Measurements from ENCODE around the gene NINJ1. TPM values are rescaled to one million over a fixed set of nuclear protein-coding genes. Genes with fewer than 3 reads are reported as not detected.

NINJ1 gene
- total and polyA plus RNA-seq, 2 of the 13 experiments (the other 11 are each of a cell fraction or from before 2014, with no cell fraction given): 81.2 to 92.1 TPM

- no peak for TF ChIP-seq KDM5A (IDR thresholded peaks at IDR 0.05; ENCODE audit: borderline replicate concordance, low read length)
- peak; percentile 36; the same call in 1 of the 2 replicates for TF ChIP-seq RBFOX2 (IDR thresholded peaks at IDR 0.05; ENCODE audit: low read depth, low read length)
- TF ChIP-seq ZNF766 (CRISPR knock-in tag; IDR thresholded peaks at IDR 0.05; ENCODE audit: borderline replicate concordance): no peak
- no peak for TF ChIP-seq E2F2 (CRISPR knock-in tag; IDR thresholded peaks at IDR 0.05; ENCODE audit: borderline replicate concordance)
- no peak for TF ChIP-seq CENPX (CRISPR knock-in tag; IDR thresholded peaks at IDR 0.05)
- TF ChIP-seq THYN1 (CRISPR knock-in tag; IDR thresholded peaks at IDR 0.05; ENCODE audit: borderline replicate concordance, low read depth): no peak
- TF ChIP-seq RORA (CRISPR knock-in tag; IDR thresholded peaks at IDR 0.05): no peak
- no peak for TF ChIP-seq NFE2L1 (CRISPR knock-in tag; IDR thresholded peaks at IDR 0.05; ENCODE audit: borderline replicate concordance)
- no peak for TF ChIP-seq MAF1 (CRISPR knock-in tag; IDR thresholded peaks at IDR 0.05; ENCODE audit: borderline replicate concordance)
- no peak for TF ChIP-seq CENPT (CRISPR knock-in tag; IDR thresholded peaks at IDR 0.05; ENCODE audit: low read depth)
- TF ChIP-seq, protein P1, sequence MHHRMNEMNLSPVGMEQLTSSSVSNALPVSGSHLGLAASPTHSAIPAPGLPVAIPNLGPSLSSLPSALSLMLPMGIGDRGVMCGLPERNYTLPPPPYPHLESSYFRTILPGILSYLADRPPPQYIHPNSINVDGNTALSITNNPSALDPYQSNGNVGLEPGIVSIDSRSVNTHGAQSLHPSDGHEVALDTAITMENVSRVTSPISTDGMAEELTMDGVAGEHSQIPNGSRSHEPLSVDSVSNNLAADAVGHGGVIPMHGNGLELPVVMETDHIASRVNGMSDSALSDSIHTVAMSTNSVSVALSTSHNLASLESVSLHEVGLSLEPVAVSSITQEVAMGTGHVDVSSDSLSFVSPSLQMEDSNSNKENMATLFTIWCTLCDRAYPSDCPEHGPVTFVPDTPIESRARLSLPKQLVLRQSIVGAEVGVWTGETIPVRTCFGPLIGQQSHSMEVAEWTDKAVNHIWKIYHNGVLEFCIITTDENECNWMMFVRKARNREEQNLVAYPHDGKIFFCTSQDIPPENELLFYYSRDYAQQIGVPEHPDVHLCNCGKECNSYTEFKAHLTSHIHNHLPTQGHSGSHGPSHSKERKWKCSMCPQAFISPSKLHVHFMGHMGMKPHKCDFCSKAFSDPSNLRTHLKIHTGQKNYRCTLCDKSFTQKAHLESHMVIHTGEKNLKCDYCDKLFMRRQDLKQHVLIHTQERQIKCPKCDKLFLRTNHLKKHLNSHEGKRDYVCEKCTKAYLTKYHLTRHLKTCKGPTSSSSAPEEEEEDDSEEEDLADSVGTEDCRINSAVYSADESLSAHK (CRISPR knock-in tag; IDR thresholded peaks at IDR 0.05; ENCODE audit: borderline replicate concordance): no peak
- TF ChIP-seq ZNF556 (CRISPR knock-in tag; IDR thresholded peaks at IDR 0.05; ENCODE audit: borderline replicate concordance): 0 out of 2 replicates have a peak, but pooled peaks have one; percentile 64
- peak; percentile 76 for TF ChIP-seq ZNF501 (CRISPR knock-in tag; IDR thresholded peaks at IDR 0.05)
- TF ChIP-seq ZSCAN21 (CRISPR knock-in tag; IDR thresholded peaks at IDR 0.05; ENCODE audit: borderline replicate concordance): no peak; the same call in 1 of the 2 replicates
- no peak for TF ChIP-seq ARNT2 (CRISPR knock-in tag; IDR thresholded peaks at IDR 0.05; ENCODE audit: low read depth)
- TF ChIP-seq HES4 (CRISPR knock-in tag; IDR thresholded peaks at IDR 0.05; ENCODE audit: borderline replicate concordance): no peak
- TF ChIP-seq MIXL1 (CRISPR knock-in tag; IDR thresholded peaks at IDR 0.05): no peak
- no peak for TF ChIP-seq ZNF75D (CRISPR knock-in tag; IDR thresholded peaks at IDR 0.05; ENCODE audit: borderline replicate concordance)
- 0 out of 2 replicates have a peak, but pooled peaks have one; percentile 33 for TF ChIP-seq ZNF761 (CRISPR knock-in tag; conservative IDR thresholded peaks at IDR 0.05)
- no peak for TF ChIP-seq ZNF383 (CRISPR knock-in tag; IDR thresholded peaks at IDR 0.05; ENCODE audit: borderline replicate concordance)
- TF ChIP-seq SMARCE1 (IDR thresholded peaks at IDR 0.05; ENCODE audit: borderline replicate concordance): no peak
- TF ChIP-seq NKX3-1 (CRISPR knock-in tag; IDR thresholded peaks at IDR 0.05): no peak
- TF ChIP-seq CHD4 (IDR thresholded peaks at IDR 0.05; ENCODE audit: borderline replicate concordance, low read length): no peak
- TF ChIP-seq ZNF557 (CRISPR knock-in tag; IDR thresholded peaks at IDR 0.05): 0 out of 2 replicates have a peak, but pooled peaks have one; percentile 64
- TF ChIP-seq, protein P2, sequence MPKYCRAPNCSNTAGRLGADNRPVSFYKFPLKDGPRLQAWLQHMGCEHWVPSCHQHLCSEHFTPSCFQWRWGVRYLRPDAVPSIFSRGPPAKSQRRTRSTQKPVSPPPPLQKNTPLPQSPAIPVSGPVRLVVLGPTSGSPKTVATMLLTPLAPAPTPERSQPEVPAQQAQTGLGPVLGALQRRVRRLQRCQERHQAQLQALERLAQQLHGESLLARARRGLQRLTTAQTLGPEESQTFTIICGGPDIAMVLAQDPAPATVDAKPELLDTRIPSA (CRISPR knock-in tag; IDR thresholded peaks at IDR 0.05; ENCODE audit: borderline replicate concordance): no peak
- TF ChIP-seq GATAD1 (CRISPR knock-in tag; IDR thresholded peaks at IDR 0.05): peak; percentile 27; the same call in 1 of the 2 replicates
- TF ChIP-seq DMAP1 (CRISPR knock-in tag; IDR thresholded peaks at IDR 0.05): no peak
These were observed 17.7 kb downstream of the NINJ1 start (continued) for GRCh38 chr9:93116072-93116961.
